ENCODE results near the gene ATP1A1.
A peak's percentile ranks its signal among the peaks of the same experiment; 100 is the strongest.

ATP1A1 gene

DNA sequence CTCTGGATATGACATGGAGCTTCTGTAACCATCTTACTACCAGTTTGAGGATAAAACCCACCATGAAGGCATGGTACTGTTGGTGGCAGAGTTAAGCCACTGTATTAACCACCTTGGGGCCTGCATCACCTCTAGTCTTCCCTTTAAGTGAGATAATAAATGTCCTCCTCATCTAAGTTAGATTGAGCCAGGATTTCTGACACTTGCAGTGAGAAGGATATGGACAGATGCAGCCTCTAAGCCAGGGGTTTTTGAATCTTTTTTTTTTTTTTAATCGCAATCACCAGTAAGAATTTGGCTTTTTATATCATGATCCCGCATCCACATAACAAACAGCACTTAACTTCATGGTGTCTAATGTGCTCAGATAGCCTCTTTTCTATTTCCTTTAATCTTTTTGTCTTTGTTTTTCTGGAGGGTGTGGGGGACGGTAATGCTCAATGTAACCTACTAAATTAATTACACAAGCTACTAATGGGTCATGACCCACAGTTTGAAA, 42.2 kb downstream of the ATP1A1 start:
- no peak for DNase-seq (ENCODE audit: low spot score)

DNA sequence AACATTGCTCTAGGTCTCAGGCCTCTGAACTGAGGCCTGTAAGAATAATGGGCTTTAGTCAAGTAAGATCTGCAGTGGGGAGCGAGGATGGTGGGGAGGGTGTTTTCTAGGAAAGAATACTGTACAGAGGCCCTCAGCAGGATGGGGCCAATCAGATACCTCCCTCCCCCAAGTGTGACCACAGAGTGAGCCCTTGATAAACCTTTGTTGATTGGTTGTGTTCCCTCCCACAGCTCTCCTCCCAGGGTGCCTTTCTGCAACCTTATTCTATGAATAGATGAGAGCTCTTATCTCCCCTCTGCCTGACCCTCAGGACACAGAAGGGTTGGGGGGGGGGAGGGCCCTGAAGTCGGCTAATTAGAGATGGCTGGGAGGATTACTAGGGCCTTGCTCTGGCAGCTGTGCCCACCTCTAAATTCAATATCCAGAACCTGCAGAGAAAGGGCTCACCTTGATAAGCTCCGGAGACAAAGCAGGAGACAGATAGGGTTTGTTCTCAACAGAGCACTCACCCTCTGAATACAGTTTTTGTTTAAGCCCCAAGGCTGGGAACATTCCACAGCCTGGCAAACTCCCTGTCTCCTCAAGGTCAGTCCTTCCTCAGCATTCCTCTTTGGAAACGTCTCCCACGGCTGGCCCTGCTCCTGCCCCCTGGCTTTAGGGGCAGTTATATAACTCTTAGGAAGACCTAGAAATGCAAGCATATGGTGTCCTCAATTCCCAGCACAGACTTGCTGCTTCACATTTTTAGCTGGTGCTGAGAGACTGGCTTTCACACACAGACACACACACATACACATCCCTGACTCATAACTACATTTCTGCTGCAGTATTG, 42.9 kb downstream of the ATP1A1 start:
- DNase-seq (ENCODE audit: low spot score) = no peak

DNA sequence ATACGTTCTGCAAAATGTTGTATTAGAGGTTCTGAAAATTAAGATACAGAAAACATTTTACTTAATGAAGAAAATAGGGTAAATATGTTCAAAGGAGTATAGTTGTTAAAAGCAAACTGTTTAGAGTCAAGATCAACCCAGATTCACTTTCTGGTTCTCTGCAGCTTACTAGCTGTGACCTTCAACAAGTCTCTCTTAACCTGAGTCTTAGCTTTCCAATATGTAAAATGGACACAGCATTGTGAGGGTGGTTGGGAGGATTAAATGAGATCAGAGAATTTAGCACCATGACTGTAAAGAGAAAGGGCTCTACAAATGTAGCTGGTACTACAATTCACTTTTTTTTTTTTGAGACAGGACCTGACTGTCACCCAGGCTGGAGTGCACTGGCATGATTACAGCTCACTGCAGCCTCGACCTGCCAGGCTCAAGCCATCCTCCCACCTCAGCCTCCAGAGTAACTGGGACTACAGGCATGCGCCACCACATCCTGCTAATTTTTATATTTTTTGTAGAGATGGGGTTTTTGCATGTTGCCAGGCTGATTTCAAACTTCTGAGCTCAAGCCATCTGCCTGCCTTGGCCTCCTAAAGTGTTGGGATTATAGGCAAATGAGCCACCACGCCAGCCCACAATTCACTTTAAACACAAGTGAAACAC, 43.9 kb downstream of the ATP1A1 start:
- DNase-seq (ENCODE audit: low spot score) = no peak

DNA sequence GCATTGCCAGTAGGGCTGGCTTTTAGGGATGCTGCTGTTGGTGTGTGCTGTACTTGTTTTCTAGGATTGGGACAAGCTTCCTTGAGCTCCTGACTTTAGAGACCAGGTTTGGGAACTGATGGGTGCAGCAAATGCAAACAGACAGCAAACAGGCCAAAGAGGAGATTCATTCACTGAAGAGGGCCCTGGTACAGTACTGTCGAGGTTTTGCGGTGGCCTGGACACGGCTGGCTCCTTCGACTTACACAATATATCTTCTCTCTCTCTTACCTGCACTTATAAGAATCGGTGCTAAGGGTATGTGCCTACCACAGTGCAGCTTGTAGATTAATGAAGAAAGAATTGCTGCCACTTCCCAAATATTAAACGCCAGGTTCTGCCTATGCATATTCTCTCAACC, 44.6 kb downstream of the ATP1A1 start:
- DNase-seq (ENCODE audit: low spot score) = no peak

DNA sequence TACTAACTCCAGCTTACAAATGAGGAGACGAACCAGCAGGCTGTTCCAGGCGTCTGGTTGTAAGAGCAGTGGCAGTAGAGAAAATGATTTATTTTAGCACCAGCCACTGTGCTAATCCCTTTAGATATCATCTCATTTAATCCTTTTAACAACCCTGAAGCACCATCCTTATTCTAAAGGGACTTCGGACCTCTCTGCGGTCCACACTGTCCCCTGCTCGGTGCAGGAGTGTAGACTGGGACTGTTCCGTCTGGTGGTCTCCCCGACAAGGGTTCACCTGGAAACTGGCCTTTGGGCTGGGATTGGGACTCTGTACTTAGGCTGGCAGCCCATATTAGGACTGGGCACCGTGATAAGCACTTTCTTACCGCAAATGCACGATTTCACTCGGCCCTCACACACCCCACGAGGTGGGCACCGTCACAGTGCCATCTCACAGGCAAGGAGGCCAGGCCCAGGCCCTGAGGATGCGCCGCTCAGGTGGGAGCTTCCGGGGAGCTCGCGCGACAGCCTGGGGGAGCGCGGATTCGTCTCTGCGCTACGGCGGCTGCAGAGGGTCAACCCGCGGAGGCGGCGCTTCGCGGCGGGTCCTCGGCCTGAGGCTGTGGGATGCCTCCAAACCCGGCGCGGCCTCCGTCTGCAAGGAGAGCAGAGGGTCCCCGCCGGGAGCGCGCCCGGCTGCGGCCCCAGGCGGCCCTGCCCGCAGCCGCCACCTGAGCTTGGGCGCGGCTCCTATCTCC, 45.2 kb downstream of the ATP1A1 start:
- DNase-seq (ENCODE audit: low spot score) = peak; percentile 82

DNA sequence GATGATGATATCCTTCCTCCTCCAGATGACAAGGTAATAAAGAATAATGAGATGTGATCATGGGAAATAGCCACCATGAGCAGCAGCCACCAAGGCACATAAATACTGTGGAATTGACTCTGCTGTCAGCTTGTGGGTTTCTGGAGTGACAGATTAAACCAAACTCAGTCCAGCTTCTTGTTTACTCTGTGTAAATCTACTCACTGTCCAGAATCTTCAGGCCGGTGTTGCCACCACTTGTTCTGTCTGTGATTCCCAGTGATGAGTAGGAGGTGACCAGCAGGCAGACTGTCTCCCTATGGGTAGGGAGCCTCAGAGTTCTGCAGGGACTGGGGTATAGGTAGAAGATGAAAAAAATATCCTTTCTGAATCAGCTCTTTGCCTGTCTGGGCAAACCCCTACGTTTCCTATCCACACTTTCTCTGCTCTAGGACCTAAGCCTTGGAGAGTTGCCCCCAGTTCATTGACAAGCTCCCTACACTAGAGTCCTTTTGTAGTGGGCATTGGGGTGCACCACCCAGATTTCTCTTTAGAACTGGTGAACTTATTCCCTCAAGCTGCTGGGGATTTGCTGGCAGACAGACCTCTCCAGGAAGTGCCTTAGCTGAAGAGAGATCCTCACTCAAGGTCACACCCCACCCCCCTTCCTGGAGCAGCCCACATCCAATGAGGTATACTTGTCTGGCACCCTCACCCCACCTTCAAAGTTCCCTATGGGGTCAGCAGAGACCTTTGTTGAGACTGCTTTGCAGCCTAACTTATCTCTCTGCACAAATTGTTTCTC, 47.6 kb downstream of the ATP1A1 start:
- DNase-seq (ENCODE audit: low spot score) = no peak

DNA sequence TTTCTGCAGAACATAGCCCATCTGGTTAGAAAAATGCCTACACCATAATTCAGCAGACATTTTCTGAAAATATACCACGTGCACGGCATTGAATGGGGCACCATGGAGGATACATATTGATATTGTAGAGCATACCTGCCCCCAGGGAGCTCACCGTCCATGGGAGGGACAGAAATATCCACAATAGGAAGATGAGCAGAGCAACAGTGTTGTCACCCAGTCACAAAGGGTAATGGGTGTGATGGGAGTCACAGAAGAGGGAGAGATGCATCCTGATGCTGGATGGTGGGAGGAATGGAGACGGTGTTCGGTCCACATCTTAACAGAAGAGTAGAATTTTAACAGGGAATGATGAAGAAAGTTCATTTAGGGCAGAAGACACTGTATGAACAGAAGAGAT, 51.4 kb downstream of the ATP1A1 start:
- no peak for DNase-seq (ENCODE audit: low spot score)

DNA sequence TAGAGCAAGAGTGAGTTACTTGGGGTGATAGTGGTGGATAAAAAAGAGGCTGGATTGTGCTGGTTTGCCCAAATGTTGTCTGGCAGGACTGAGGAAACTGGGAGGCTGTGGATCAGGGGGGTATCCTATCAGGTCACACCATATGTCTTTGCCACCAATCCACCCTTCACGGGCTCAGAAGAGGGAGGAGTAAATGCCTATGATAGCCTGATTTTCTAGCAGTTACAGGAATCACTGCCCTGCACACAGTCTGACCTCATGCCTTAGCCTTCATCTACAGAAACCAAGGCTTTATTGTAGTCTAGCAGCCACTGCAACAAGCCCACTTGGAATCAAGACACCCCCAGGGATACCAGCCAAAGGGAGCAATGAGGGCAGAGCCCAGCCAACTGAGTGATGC, 51.8 kb downstream of the ATP1A1 start:
- no peak for DNase-seq (ENCODE audit: low spot score)

DNA sequence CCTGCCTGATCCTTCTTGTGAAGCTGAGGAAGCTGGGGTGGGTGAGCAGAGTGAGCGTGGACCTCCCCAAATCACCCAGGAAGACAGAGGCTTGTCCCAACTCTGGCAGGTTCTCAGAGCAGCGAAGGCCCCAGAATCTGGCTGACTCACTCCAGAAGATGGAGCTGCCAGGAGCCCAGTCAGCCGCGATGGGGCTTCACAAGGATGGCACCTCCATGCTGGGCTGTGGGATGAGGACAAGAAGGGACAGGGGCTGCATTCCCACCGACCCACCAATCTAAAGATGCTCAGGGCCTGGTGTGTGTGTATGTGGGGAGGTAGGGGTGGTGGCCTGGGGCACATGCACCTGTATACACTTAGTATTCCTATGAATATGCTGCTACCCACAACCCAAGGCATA, 52.9 kb downstream of the ATP1A1 start:
- no peak for DNase-seq (ENCODE audit: low spot score)

DNA sequence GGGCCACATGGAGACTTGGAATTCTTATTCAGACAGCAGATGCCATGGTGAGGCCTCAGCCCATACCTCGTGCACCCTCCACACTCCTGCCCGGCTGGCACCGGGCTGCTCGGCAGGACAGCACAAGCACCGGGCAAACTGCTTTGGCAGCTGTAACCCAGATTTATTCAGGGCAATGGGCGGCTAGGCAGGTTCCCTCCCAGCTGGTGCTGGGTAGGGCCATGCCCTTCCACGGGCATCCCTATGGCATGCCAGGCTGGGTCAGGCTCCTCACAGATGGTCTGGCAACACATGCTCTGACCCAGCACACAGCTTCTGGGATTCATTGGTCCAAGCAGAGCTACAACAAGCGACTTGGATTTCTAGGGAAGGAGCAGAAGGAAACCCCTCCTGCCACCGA, 53.4 kb downstream of the ATP1A1 start:
- DNase-seq (ENCODE audit: low spot score) = no peak

DNA sequence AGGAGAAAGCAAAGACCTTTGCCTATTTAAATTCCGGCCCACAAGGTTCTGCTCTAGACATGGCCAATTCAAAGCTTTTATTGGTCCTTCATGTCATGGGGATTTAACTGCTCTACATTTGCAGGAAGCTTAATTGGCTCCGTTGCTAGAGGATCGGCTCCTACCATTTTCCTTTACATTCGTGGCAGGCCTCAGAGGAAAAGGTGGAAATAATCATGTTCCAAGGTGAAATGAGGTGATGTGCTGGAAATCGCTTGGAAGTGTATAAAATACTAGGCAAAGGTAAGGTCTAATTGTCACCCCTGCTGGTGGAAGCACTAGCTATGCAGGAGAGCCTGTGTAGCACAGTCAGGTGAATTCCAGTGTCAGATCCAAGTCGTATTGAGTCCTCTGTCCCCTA, 55.5 kb downstream of the ATP1A1 start:
- DNase-seq (ENCODE audit: low spot score) = no peak

DNA sequence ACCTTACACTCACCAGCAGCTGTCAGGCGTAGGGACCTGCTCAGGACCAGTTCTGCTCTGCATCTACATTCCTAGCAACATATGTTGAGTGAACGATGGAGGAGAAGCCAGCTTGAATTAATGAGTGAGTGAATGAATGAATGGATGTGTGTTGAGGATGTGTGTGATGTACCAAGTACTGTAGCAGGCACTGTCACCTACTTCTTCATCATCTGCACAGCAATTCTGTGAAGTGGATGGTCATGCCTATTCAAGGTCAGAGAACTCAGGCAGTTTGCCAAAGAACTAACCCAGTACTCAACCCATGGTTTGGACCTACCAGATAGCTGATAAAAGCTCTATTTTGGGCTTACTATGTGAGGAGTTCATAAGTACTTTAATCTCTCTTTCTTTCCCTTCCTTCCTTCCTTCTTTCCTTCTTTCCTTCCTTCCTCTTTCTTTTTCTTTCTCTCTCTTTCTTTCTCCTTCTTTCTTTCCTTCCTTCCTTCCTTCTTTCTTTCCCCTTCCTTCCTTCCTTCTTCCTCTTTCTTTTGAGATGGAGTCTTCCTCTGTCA, 56.9 kb downstream of the ATP1A1 start:
- DNase-seq (ENCODE audit: low spot score) = no peak

DNA sequence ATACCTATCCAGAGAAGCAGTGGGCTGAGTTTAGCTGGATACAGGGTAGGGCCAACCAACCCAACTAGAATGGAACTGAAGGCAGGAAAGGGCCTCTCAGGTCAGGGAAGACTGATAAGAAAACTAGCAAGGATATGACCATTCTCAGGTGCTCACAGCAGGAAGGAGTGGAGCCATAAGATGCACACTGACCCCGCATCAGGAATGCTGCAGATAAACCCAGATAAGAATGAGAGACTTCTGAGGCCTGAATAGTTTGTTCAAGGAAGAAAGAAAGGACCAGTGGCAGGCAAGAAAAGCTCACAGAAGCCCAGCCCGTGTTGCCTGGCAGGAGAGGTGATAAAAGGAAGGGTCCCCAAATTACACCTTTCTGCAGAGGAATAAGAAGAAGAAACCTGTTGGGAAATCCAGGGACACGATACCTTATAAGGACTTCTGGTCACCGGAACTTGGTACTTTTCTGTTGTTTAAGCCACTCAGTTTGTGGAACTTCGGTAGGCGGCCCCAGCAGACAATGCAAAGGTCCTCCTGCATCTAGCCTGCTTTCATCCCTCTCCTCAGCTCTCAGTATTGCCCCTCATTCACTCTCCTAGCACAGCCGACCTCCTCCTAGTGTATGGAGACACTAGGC, 58.9 kb downstream of the ATP1A1 start:
- DNase-seq (ENCODE audit: low spot score) = no peak

DNA sequence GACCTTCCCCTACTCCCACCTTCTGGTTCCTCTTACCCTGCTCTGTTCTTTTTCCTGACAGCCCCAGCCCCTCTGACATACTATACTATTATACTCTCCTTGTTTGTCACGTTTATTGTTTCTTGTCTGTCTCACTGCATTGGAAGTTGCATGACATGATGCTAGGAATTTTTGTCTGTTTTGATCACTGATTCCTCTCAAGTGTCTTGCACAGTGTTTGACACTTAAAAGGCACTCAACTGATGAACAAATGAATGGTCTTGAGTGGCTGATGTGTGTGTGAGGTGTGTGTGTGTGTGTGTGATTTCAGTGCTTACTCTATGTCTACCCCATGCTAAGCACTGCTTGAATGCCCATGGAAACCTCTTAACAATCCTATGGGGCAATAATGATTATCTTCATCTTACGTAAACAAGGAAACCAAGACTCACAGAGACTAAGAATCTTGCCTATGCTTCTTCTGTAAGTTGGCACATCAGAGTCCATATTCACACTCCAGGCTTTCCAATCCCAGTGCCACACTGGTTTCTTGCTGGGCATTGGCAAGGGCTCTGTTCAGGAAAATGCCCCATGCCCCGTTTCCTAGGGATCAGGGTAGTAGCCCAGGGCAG, 59.7 kb downstream of the ATP1A1 start:
- no peak for DNase-seq (ENCODE audit: low spot score)

DNA sequence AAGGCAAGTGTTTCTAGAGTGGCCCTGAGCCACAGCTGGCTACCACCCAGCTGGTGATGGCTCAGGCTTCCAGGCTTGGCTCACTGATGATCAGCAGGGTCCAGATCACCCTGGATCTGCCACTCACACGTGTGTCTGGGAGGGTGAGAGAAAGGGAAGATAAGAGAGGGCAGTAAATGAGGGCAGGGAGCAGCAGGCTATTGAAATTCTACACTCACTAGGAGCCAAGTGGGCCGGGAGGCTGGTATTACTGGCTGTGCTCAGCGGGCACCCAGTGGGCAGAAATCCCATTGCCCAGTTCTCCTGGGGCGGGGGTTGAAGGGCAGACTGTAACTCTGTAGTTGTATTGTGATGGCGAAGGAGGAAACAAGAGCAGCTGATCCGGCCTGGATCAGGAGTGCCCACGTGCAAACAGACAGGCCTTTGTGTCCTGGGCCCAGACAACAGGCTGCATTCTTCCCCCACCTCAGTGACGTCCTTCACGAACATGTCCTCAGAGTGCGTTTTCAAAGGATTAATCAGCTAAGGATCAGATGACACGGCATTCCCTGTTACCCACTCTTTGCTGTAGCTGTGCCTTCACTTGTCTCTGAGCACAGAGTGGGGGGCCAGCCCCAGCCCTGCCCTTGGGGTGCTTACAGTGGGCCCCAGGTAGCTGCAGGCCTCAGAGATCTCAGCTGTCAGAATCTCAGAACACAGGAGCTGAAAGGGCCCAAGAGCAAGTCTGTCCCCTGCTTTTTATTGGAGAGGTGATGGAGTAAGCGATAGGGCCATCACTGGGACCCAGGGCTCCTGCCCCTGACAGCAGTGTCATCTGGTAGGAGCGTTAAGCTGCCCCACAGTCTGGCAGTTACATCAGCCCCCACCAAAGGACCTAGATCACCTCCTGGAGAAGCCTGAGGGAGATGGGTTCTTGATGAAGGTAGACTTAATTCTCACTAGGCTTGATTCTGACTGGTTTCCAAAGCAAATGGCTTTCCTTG, 60.5 kb downstream of the ATP1A1 start:
- DNase-seq (ENCODE audit: low spot score) = no peak

DNA sequence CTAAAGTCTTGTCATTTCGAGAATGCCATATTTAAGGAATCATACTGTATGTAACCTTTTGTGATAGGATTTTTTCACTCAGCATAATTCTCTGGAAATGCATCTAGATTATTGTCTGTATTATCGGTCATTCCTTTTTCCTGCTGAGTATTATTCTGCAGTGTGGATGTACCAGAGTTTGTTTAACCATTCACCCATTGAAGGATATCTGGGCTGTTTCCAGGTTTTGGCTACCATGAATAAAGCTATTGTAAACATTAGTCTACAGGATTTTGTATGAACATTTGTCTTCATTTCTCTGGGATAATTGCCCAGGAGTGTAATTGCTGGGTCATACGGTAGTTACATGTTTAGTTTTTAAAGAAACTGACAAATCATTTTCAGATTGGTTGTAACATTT, 61.8 kb downstream of the ATP1A1 start:
- no peak for DNase-seq (ENCODE audit: low spot score)

DNA sequence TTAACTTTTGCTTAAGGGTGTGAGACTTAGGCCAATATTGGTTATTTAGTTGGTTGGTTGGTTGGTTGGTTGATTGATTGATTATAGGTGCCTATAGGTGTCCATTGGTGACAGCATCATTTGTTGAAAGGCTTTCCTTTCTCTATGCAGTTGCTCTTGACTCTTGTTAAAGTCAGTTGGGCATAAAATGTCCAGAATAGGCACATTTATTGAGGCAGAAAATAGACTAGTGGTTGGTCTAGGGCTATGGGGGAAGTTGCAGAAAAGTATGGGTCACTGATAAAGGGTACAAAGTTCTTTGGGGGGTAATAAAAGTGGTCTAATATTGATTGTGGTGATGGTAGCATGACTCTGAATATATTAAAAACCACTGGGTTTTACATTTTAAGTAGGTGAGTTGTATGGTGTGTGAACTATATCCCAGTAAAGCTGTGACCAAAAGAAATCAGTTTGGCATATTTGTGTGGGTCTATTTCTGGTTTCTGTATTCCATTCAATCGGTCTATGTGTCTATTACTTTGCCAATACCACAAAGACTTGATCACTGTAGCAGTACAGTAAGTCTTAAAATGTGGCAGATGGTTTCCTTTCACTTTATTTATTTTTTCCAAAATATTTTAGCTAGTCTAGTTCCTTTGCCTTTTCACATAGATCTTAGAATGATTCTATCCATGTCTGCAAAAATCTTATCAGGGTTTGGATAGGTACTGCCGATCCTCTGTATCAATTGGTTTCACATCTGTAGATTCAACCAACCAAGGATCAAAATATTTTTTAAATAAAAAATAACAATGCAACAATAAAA, 63.0 kb downstream of the ATP1A1 start:
- DNase-seq (ENCODE audit: low spot score) = no peak

DNA sequence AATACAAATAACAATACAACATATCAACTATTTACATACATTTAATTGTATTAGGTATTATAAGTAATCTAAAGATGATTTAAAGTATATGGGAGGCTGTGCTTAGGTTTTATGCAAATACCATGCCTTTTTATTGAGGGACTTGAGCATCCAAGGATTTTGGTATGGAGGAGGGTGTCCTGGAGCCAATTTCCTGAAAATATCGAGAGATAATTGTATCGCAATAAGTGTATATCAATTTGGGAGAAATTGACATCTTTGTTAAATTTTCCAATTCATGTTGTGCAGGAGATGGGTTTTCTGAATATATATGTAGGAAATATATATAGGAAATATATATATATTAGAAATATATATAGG, 63.5 kb downstream of the ATP1A1 start:
- DNase-seq (ENCODE audit: low spot score) = no peak

DNA sequence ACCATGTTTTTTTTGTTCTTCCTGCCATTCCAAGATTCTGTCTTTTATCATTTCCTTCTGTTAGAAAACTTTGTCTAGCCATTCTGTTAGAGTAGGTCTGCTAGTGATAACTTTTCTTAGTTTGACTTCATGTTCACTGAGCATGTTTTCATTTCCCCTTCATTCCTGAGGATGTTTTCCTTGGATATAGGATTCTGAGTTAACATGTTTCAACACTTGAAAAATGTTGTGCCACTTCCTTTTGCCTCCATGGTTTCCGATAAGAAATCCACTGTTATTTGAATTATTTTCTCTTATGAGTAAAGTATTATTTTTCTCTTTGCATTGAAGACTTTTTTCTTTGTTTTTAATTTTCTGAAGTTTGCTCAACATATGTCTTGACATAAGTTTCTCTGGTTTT, 66.7 kb downstream of the ATP1A1 start:
- no peak for DNase-seq (ENCODE audit: low spot score)
